ENCODE data around the gene HBS1L. TPM values are rescaled to one million over a fixed set of nuclear protein-coding genes. Genes with fewer than 3 reads are reported as not detected.

Gene HBS1L
- total and polyA plus RNA-seq, 9 of the 15 experiments (the other 6 are each of a cell fraction or from before 2014, with no cell fraction given): 101 to 199 (median 145) TPM

DNA sequence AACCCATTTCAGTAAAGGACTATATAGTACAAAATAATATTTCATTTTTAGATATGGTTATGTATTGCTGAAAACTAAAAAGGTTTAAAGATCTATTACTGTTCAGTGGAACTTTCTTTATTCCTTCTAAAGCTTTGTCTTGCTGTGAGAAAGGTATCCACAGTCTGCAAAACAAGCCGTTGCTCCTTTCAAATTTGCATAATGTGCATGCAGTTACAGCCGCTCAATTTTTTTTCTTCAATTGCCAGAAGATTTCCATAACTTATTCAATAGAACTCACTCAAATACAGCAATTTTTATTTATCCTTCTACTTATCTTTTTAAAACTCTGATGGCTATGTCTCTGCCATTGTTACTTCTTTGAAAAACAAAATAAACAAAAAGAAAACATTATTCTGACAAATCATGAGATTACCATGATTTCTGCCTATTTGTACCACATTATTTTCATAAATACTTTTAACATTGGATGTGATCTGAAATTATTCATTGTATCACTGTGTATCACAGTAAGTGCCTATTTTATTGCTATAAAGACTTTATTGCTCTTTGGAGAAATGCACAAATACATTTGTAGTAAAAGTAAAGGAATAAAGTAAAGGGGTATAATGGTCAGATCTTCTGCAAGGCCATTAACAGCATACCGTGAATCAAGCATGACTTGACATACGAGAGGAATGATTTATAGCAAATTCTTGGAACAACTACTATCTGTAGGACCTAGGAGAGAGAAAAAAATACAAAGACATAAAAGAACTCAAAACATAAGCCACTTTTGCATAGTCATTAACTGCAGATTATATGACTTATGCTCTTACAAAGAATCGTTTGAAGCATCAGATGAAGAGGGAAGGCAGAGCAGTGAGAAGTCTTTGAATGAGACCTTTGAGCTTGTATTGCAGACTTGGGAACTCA, 29.6 kb upstream of the HBS1L start (continued):
- TF ChIP-seq, protein P1, sequence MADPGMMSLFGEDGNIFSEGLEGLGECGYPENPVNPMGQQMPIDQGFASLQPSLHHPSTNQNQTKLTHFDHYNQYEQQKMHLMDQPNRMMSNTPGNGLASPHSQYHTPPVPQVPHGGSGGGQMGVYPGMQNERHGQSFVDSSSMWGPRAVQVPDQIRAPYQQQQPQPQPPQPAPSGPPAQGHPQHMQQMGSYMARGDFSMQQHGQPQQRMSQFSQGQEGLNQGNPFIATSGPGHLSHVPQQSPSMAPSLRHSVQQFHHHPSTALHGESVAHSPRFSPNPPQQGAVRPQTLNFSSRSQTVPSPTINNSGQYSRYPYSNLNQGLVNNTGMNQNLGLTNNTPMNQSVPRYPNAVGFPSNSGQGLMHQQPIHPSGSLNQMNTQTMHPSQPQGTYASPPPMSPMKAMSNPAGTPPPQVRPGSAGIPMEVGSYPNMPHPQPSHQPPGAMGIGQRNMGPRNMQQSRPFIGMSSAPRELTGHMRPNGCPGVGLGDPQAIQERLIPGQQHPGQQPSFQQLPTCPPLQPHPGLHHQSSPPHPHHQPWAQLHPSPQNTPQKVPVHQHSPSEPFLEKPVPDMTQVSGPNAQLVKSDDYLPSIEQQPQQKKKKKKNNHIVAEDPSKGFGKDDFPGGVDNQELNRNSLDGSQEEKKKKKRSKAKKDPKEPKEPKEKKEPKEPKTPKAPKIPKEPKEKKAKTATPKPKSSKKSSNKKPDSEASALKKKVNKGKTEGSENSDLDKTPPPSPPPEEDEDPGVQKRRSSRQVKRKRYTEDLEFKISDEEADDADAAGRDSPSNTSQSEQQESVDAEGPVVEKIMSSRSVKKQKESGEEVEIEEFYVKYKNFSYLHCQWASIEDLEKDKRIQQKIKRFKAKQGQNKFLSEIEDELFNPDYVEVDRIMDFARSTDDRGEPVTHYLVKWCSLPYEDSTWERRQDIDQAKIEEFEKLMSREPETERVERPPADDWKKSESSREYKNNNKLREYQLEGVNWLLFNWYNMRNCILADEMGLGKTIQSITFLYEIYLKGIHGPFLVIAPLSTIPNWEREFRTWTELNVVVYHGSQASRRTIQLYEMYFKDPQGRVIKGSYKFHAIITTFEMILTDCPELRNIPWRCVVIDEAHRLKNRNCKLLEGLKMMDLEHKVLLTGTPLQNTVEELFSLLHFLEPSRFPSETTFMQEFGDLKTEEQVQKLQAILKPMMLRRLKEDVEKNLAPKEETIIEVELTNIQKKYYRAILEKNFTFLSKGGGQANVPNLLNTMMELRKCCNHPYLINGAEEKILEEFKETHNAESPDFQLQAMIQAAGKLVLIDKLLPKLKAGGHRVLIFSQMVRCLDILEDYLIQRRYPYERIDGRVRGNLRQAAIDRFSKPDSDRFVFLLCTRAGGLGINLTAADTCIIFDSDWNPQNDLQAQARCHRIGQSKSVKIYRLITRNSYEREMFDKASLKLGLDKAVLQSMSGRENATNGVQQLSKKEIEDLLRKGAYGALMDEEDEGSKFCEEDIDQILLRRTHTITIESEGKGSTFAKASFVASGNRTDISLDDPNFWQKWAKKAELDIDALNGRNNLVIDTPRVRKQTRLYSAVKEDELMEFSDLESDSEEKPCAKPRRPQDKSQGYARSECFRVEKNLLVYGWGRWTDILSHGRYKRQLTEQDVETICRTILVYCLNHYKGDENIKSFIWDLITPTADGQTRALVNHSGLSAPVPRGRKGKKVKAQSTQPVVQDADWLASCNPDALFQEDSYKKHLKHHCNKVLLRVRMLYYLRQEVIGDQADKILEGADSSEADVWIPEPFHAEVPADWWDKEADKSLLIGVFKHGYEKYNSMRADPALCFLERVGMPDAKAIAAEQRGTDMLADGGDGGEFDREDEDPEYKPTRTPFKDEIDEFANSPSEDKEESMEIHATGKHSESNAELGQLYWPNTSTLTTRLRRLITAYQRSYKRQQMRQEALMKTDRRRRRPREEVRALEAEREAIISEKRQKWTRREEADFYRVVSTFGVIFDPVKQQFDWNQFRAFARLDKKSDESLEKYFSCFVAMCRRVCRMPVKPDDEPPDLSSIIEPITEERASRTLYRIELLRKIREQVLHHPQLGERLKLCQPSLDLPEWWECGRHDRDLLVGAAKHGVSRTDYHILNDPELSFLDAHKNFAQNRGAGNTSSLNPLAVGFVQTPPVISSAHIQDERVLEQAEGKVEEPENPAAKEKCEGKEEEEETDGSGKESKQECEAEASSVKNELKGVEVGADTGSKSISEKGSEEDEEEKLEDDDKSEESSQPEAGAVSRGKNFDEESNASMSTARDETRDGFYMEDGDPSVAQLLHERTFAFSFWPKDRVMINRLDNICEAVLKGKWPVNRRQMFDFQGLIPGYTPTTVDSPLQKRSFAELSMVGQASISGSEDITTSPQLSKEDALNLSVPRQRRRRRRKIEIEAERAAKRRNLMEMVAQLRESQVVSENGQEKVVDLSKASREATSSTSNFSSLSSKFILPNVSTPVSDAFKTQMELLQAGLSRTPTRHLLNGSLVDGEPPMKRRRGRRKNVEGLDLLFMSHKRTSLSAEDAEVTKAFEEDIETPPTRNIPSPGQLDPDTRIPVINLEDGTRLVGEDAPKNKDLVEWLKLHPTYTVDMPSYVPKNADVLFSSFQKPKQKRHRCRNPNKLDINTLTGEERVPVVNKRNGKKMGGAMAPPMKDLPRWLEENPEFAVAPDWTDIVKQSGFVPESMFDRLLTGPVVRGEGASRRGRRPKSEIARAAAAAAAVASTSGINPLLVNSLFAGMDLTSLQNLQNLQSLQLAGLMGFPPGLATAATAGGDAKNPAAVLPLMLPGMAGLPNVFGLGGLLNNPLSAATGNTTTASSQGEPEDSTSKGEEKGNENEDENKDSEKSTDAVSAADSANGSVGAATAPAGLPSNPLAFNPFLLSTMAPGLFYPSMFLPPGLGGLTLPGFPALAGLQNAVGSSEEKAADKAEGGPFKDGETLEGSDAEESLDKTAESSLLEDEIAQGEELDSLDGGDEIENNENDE (IDR thresholded peaks at IDR 0.05; ENCODE audit: low read depth, low read length): no peak
- TF ChIP-seq TAF7 (tag; IDR thresholded peaks at IDR 0.05) (no peak), RHOXF2B (CRISPR knock-in tag; conservative IDR thresholded peaks at IDR 0.05) (no peak), CBX1 (IDR thresholded peaks at IDR 0.05; ENCODE audit: low read depth) (no peak), ZNF583 (CRISPR knock-in tag; IDR thresholded peaks at IDR 0.05) (no peak)
- TF ChIP-seq, protein P2, sequence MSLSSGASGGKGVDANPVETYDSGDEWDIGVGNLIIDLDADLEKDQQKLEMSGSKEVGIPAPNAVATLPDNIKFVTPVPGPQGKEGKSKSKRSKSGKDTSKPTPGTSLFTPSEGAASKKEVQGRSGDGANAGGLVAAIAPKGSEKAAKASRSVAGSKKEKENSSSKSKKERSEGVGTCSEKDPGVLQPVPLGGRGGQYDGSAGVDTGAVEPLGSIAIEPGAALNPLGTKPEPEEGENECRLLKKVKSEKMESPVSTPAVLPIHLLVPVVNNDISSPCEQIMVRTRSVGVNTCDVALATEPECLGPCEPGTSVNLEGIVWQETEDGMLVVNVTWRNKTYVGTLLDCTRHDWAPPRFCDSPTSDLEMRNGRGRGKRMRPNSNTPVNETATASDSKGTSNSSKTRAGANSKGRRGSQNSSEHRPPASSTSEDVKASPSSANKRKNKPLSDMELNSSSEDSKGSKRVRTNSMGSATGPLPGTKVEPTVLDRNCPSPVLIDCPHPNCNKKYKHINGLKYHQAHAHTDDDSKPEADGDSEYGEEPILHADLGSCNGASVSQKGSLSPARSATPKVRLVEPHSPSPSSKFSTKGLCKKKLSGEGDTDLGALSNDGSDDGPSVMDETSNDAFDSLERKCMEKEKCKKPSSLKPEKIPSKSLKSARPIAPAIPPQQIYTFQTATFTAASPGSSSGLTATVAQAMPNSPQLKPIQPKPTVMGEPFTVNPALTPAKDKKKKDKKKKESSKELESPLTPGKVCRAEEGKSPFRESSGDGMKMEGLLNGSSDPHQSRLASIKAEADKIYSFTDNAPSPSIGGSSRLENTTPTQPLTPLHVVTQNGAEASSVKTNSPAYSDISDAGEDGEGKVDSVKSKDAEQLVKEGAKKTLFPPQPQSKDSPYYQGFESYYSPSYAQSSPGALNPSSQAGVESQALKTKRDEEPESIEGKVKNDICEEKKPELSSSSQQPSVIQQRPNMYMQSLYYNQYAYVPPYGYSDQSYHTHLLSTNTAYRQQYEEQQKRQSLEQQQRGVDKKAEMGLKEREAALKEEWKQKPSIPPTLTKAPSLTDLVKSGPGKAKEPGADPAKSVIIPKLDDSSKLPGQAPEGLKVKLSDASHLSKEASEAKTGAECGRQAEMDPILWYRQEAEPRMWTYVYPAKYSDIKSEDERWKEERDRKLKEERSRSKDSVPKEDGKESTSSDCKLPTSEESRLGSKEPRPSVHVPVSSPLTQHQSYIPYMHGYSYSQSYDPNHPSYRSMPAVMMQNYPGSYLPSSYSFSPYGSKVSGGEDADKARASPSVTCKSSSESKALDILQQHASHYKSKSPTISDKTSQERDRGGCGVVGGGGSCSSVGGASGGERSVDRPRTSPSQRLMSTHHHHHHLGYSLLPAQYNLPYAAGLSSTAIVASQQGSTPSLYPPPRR (CRISPR knock-in tag; IDR thresholded peaks at IDR 0.05; ENCODE audit: borderline replicate concordance): no peak
- TF ChIP-seq, protein P3, sequence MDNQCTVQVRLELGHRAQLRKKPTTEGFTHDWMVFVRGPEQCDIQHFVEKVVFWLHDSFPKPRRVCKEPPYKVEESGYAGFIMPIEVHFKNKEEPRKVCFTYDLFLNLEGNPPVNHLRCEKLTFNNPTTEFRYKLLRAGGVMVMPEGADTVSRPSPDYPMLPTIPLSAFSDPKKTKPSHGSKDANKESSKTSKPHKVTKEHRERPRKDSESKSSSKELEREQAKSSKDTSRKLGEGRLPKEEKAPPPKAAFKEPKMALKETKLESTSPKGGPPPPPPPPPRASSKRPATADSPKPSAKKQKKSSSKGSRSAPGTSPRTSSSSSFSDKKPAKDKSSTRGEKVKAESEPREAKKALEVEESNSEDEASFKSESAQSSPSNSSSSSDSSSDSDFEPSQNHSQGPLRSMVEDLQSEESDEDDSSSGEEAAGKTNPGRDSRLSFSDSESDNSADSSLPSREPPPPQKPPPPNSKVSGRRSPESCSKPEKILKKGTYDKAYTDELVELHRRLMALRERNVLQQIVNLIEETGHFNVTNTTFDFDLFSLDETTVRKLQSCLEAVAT (IDR thresholded peaks at IDR 0.05): peak in 1 of 2 experiments; percentile 56; a peak in 1 of 4 replicates
